ENCODE results near the gene BARX1.
"Not testable (repeated sequence)": the region's sequence is repeated elsewhere in the genome, so short reads cannot be mapped to it uniquely, and the experiment has no call there.

Gene BARX1

GRCh38 chr9:93950619-93951601 is 4.2 kb downstream of the BARX1 start:
- DNase-seq: peak; percentile 4

- no peak for DNase-seq
These were observed 5.3 kb downstream of the BARX1 start for GRCh38 chr9:93949694-93950449.

- DNase-seq: no peak
These were observed 6.0 kb downstream of the BARX1 start for GRCh38 chr9:93949073-93949693.

- DNase-seq: no peak
These were observed 6.6 kb downstream of the BARX1 start for GRCh38 chr9:93948441-93949072.

GRCh38 chr9:93947409-93948070 is 7.6 kb downstream of the BARX1 start:
- no peak for DNase-seq

DNA sequence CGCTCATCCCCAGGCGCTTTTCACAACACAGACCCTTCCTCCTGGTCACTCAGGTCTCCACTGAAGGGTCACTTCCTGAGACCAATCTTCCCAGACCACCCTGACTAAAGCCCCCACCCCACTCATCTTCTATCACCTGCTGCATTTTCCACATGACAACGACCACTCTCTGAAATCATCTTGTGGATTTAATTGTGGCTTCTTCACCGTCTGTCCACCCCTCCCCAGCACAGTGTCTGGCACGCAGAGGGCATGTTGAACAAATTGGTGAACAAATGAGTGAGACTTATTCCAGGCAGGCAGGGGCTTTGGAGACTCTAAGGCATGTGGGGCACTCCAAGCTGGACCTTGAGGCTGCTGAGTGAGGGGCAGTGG is 8.8 kb downstream of the BARX1 start:
- DNase-seq: no peak

- no peak for DNase-seq
These were observed 9.5 kb downstream of the BARX1 start for GRCh38 chr9:93945400-93946337.

DNA sequence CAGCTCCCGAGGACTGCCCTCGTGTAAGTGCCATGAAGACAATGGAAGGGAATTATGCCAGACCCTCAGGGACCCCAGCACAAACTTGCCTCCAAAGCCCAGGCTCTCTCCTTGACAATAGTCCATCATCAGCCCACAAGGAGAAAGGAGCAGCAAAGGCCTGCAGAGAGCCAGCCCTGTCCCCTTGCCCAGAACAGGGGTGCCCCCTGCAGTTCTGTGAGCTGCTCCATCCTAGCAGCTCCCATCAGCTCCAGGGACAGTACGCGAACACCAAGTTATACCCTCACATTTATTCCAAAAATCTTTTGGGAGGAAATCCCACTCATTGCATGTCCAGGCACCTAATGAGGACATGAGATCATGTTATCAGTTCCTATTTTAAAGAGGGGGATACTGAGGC is 11.1 kb downstream of the BARX1 start:
- no peak for DNase-seq

DNA sequence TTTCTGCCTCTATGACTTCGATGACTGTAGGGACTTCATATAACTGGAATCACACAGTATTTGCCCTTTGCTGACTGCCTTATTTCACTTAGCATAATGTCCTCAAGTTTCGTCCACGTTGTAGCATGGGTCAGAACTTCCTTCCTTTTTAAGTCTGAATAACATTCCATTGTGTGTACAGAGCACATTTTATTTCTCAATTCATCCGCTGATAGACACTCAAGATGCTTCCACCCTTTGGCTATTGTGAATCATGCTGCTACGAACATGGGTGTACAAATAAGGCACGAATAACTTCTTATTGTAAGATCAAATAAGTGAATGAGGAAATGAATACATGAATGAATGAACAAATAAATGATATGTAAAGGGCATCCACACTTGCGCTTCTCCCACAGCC is 13.0 kb downstream of the BARX1 start:
- no peak for DNase-seq

- no peak for DNase-seq
These were observed 13.7 kb downstream of the BARX1 start for GRCh38 chr9:93941493-93941892.

- DNase-seq: no peak
These were observed 14.2 kb downstream of the BARX1 start for GRCh38 chr9:93940951-93941350.

- not testable (repeated sequence) for DNase-seq
These were observed 15.6 kb downstream of the BARX1 start for GRCh38 chr9:93939589-93939988.

GRCh38 chr9:93937193-93937592 is 18.0 kb downstream of the BARX1 start:
- DNase-seq: no peak

DNA sequence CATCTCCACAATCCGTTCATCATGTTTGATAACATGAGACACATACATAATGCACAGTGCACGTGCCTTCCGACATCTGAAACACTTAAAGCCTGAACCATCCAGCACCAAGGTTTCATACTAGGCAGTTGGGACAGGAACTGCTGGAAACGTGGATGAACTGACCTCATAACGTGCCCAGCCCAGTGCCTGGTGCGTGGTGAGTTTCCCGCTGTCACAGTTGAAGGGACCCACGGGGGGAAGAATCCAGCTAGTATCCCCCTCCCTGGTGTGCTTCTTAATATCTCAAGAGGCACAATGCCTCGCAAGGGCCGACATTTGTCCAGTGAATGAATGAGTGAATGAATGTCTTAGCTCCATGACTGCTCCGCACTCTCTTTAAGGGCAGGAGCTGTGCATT is 23.2 kb downstream of the BARX1 start:
- no peak for DNase-seq

- DNase-seq: no peak
These were observed 25.1 kb downstream of the BARX1 start for GRCh38 chr9:93930070-93930469.

GRCh38 chr9:93929231-93929630 is 25.9 kb downstream of the BARX1 start:
- no peak for DNase-seq

GRCh38 chr9:93922535-93922934 is 32.6 kb downstream of the BARX1 start:
- DNase-seq: no peak

DNA sequence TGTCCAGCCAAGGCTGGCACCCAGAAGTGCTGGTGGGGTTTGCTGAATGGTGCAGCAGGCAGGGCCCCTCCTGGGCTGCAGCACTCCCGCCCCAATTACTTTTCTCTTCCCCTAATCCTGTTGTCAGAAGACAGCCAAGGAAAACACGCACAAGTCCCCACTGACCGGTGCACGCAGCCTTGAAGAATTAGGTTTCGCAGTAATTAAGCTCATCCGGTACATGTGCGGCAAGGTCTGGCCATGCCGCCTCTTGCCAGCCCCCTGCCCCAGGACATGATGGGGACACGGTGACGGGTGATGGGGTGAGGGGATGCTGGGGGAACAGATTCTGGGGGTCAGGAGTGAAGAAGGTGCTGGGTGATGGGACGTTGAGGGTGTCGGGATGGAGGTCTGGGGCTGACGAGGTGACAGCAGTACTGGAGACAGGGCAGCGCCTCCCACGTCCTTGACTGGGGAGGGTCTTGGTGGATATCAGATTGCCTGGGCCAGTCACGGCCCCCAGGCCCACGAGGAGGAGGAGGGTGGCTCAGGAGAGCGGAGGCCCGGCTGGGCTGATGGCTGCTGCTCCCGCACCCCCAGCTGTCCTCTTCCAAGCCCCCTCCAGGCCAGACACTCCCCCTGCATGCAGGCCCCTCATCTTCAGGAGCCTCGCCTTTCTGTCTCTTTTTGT is 34.9 kb downstream of the BARX1 start:
- no peak for DNase-seq

DNA sequence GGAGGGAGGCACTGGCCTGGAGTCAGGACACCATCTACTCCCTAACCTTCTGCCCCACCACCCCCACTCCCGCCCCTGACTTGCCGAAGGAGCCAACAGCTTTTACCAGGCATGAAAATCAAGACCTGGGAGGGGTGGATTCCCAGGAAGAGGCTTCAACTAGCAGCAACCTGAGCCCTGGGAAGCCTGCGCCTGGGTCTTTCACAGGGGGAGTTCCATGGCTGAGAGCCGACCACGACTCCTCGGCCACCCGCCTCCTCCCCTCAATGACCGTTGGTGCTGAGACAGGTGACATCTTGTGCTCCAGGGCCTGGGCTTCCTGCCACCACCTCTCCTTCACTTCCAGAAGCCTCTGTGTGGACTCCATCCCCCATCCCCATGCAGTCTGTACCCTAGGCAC is 37.1 kb downstream of the BARX1 start:
- DNase-seq: no peak

GRCh38 chr9:93917121-93917853 is 37.9 kb downstream of the BARX1 start:
- no peak for DNase-seq
